WI38 (cell line): Measurements from ENCODE around the gene PGBD1.
A peak's percentile ranks its signal among the peaks of the same experiment; 100 is the strongest.

ENCODE experiments used
- H3K4me3 ChIP-seq: 2 replicates; pipeline ENCODE4 v1.5.1; 2011; ENCODE audit warnings: low read depth, mild to moderate bottlenecking, control low read depth, low read length
- TF ChIP-seq, protein P1 (sequence below): IDR thresholded peaks from 2 replicates; pipeline ENCODE4 v1.5.1; 2012; ENCODE audit warnings: low read depth, mild to moderate bottlenecking, control low read depth, low read length

The PGBD1 gene

GRCh38 chr6:28274888-28275287 lies 6.5 kb upstream of the PGBD1 start:
- TF ChIP-seq, protein P1, sequence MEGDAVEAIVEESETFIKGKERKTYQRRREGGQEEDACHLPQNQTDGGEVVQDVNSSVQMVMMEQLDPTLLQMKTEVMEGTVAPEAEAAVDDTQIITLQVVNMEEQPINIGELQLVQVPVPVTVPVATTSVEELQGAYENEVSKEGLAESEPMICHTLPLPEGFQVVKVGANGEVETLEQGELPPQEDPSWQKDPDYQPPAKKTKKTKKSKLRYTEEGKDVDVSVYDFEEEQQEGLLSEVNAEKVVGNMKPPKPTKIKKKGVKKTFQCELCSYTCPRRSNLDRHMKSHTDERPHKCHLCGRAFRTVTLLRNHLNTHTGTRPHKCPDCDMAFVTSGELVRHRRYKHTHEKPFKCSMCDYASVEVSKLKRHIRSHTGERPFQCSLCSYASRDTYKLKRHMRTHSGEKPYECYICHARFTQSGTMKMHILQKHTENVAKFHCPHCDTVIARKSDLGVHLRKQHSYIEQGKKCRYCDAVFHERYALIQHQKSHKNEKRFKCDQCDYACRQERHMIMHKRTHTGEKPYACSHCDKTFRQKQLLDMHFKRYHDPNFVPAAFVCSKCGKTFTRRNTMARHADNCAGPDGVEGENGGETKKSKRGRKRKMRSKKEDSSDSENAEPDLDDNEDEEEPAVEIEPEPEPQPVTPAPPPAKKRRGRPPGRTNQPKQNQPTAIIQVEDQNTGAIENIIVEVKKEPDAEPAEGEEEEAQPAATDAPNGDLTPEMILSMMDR, result no peak

DNA sequence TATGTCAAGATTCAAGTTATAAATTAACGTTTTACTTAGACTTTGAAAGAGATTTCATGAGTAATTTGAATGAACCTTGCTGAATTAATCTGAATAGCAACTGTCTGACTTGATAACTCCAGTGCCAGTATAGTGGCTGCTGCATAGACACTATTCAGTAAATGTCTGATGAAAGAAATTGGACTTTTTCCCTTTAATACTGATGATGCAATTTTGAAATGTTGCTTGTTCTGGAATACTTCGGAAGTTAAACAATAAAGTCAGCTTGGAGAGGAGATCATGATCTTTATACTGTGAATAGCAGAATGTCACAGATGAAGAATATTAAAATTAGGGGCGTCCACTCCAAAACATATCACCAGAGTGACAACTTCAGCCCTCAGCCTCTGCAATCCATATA lies 3.6 kb upstream of the PGBD1 start:
- TF ChIP-seq, protein P1, result no peak
- H3K4me3 ChIP-seq, result no peak overlapping the region

More at GRCh38 chr6:28274888-28275287, 6.5 kb upstream of the PGBD1 start:
- H3K4me3 ChIP-seq, result no peak overlapping the region

DNA sequence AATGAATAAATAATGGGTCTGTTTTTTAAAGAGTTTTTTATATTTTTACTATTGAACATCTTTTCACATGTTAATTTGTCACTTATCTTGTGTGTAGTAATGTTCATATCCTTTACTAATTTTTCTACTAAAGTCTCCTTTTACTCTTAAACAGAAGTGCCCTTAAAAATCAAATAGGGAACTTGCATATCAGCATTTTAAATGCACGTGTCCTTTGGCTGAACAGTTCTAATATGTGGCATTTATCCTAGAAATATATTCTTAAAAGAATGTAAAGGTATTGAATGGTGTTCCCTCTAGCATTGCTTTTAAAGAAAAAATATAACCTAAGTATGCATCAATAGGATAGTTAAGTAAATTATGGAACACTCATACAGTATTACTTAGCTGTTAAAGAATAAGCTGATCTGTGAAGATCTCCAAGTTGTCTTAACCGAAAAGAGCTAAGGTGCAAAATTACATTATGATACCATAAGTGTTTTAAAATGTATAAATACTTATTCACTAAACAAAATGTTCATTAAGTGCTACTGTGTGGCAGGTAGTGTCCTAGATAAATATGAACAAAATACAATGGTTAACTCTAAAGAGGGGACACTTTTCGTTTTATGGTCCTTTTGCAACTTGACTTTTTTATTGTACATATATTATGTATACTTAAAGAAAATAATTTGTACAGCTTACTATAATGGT lies 631 bp upstream of the PGBD1 start:
- peak overlapping the region; percentile 82 for H3K4me3 ChIP-seq
- TF ChIP-seq, protein P1, result no peak

DNA sequence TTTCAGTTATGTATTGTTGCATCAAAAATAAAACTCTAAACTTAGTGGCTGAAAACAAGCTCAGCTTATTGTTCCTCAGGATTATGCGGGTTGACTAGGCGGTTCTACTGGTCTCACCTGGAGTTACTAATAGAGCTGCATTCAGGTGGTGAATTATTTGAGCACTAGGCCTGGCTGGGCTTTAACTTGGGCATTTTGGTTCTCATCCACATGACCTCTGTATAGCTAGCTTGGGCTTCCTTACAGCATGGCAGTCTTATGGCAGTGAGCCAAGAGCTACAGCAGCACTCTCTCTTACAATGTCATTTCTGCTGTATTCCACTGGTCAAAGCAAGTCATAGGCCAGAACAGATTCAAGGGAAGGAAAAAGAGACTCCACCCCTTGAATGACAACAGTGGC lies 1.6 kb downstream of the PGBD1 start:
- TF ChIP-seq, protein P1, result no peak

GRCh38 chr6:28291573-28291972 lies 10.2 kb downstream of the PGBD1 start:
- no peak overlapping the region for H3K4me3 ChIP-seq
- TF ChIP-seq, protein P1, result no peak

More for the DNA sequence above, 1.6 kb downstream of the PGBD1 start:
- H3K4me3 ChIP-seq, result no peak overlapping the region

DNA sequence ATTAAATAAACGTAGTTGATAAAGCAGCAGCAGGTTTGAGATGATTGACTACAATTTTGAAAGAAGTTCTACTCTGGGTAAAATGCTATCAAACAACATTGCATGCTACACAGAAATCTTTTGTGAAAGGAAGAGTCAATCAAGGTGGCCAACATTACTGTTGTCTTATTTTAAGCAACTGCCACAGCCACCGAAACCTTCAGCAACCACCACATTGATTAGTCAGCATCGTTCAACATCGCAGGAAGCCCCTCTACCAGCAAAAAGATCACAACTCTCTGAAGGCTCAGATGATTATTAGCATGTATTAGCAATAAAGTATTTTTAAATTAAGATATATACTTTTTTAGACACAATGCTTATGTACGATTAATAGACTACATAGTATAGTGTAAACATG lies 14.0 kb downstream of the PGBD1 start:
- H3K4me3 ChIP-seq, result no peak overlapping the region
- TF ChIP-seq, protein P1, result no peak

DNA sequence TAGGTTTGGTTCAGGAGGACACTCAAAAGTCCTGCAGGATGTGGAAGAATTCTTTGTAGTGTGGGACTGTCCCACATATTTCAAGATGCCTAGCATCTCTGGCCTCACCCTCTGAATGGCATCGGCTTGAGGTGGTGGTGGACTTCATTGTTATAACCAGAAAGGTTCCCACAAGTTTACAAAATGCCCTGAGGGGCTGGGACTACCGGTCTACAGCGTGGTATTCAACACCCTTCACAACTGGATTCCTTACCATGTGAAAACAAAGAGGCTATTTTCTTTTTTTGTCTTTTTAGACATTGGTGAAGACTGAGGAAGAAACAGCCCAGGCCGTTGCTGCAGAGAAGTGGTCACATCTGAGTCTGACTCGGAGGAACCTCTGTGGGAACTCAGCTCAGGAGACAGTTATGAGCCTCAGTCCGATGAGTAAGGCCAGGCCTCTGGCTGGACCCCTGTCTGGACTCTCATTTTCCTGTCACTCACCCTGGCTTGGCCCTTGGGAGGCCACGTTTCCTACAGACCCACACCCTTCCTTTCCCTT lies 15.2 kb downstream of the PGBD1 start:
- TF ChIP-seq, protein P1, result no peak
- no peak overlapping the region for H3K4me3 ChIP-seq
